Measurements from ENCODE around the gene PAPOLG.

DNA sequence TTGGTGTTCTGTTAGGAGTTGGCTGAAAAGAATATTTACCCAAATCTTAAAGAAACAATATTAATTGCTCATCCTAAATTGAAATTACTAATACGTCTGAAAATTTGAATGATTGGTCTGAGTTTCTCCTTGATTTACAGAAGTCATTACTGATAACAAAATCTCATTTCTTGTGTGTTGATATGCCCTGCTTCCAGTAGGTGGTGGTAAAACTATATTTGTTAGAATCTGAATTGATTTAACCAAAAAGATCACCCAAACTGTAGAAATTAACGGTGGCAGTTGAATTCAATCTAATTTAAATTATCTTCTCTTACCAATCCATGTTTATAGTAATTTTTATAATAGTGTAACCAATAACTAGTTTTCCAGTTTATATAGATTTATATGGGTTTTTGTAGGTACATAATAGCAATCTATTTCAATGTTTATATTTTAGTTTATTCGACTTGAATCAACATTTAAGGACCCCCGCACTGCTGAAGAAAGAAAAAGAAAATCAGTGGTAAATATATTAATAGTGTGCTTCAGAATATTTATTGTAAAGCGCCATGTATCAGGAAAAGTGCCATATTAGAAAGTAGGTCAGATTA, 38.3 kb downstream of the PAPOLG start:
- TF ChIP-seq, protein P1, sequence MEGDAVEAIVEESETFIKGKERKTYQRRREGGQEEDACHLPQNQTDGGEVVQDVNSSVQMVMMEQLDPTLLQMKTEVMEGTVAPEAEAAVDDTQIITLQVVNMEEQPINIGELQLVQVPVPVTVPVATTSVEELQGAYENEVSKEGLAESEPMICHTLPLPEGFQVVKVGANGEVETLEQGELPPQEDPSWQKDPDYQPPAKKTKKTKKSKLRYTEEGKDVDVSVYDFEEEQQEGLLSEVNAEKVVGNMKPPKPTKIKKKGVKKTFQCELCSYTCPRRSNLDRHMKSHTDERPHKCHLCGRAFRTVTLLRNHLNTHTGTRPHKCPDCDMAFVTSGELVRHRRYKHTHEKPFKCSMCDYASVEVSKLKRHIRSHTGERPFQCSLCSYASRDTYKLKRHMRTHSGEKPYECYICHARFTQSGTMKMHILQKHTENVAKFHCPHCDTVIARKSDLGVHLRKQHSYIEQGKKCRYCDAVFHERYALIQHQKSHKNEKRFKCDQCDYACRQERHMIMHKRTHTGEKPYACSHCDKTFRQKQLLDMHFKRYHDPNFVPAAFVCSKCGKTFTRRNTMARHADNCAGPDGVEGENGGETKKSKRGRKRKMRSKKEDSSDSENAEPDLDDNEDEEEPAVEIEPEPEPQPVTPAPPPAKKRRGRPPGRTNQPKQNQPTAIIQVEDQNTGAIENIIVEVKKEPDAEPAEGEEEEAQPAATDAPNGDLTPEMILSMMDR (IDR thresholded peaks at IDR 0.05), result no peak
- no peak for TF ChIP-seq POLR2A (IDR thresholded peaks at IDR 0.05)

All from lower leg skin (tissue), 3 donors.